Hepatocyte (in vitro differentiated cells): ENCODE measurements around the gene DMWD. TPM values are rescaled to one million over a fixed set of nuclear protein-coding genes. Genes with fewer than 3 reads are reported as not detected.

Experiments
- DNase-seq: peaks from one replicate; pipeline ENCODE4 v3.0.0-alpha.2; 2016; ENCODE audit warnings: low spot score
- H2AFZ ChIP-seq: fragments of 200-600 bp; sonication (generic); 2 replicates; pipeline ENCODE4 v1.6.0; 2016; ENCODE audit warnings: antibody characterized with exemption, mild to moderate bottlenecking
- H3K27ac ChIP-seq: fragments of 200-600 bp; sonication (generic); 2 replicates; pipeline ENCODE4 v1.5.1; 2016; ENCODE audit warnings: mild to moderate bottlenecking
- H3K27me3 ChIP-seq: fragments of 200-600 bp; sonication (generic); 2 replicates; pipeline ENCODE4 v1.6.1; 2016
- H3K36me3 ChIP-seq: fragments of 200-600 bp; sonication (generic); replicated peaks from 2 replicates; pipeline ENCODE4 v1.5.1; 2016; ENCODE audit warnings: low read depth; ENCODE audit not compliant: insufficient read depth
- H3K4me1 ChIP-seq: fragments of 200-600 bp; sonication (generic); 2 replicates; pipeline ENCODE4 v1.5.1; 2016; ENCODE audit warnings: mild to moderate bottlenecking, moderate library complexity; ENCODE audit not compliant: insufficient read depth
- H3K4me2 ChIP-seq: fragments of 200-600 bp; sonication (generic); 2 replicates; pipeline ENCODE4 v1.6.0; 2016
- H3K4me3 ChIP-seq: fragments of 200-600 bp; sonication (generic); 2 replicates; pipeline ENCODE4 v1.5.1; 2016; ENCODE audit warnings: mild to moderate bottlenecking
- H3K79me2 ChIP-seq: fragments of 200-600 bp; sonication (generic); 2 replicates; pipeline ENCODE4 v1.6.0; 2017; ENCODE audit warnings: mild to moderate bottlenecking
- H3K9me2 ChIP-seq: fragments of 200-600 bp; sonication (generic); replicated peaks from 2 replicates; pipeline ENCODE4 v1.6.0; 2017; ENCODE audit warnings: mild to moderate bottlenecking; ENCODE audit not compliant: insufficient read depth
- H3K9me3 ChIP-seq: fragments of 200-600 bp; sonication (generic); 2 replicates; pipeline ENCODE4 v1.5.1; 2016; ENCODE audit warnings: low read depth, mild to moderate bottlenecking
- H4K20me1 ChIP-seq: fragments of 200-600 bp; sonication (generic); 2 replicates; pipeline ENCODE4 v1.6.0; 2016; ENCODE audit warnings: mild to moderate bottlenecking; ENCODE audit not compliant: insufficient read depth, poor library complexity, severe bottlenecking
- EZH2 ChIP-seq: fragments of 200-600 bp; sonication (generic); IDR thresholded peaks from 2 replicates; pipeline ENCODE4 v1.6.1; 2016; ENCODE audit warnings: antibody characterized with exemption, mild to moderate bottlenecking, borderline replicate concordance
- EZH2phosphoT487 ChIP-seq: fragments of 200-600 bp; sonication (generic); IDR thresholded peaks from one replicate; pipeline ENCODE4 v1.6.1; 2018; ENCODE audit warnings: antibody characterized with exemption, mild to moderate bottlenecking, low read depth, moderate library complexity; ENCODE audit not compliant: unreplicated experiment, severe bottlenecking
- WGBS: methylation state at CpG from one replicate; pipeline ENCODE4 v1.1.6; 2016; ENCODE audit warnings: low lambda C conversion rate; ENCODE audit errors: missing lambda C conversion rate; 5-methylcytosine and 5-hydroxymethylcytosine counted together
- polyA plus RNA-seq: library from polyadenylated mRNA; unstranded; fragments of >200 nt; fragmentation: Nextera tagmentation; extraction: Ambion mirVana; gene quantifications from 2 replicates; pipeline ENCODE4 v1.2.1, GENCODE V29; 2016
- total RNA-seq: library from RNA; depleted of rRNA; stranded (reverse); fragments of >200 nt; gene quantifications from 2 replicates; pipeline ENCODE4 v1.2.3, GENCODE V29; 2014
- TF ChIP-seq, protein P1 (sequence below): fragments of 200-600 bp; sonication (generic); IDR thresholded peaks from 2 replicates; pipeline ENCODE4 v1.5.1; 2016; ENCODE audit warnings: antibody characterized with exemption, mild to moderate bottlenecking; ENCODE audit not compliant: poor library complexity

DMWD gene
- total and polyA plus RNA-seq, 2 experiments from 2014 or later = 23.7 to 70.1 TPM

DNA sequence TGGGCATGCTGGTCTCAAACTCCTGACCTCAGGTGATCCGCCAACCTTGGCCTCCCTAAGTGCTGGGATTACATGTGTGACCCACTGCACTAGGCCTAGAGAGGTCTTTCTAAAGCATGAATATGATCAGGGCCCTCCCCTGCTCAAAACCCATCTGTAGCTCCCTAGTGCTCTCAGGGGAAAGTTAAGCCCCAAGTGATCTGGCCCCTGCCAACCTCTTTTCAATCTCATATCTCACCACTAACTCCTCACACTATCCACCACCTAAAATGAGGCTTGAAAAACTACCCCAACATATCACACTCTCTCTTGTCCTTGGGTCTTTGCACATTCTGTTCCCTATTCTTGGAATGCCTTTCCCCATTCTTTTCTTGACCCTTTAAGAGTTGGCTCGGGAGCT is 2.0 kb upstream of the DMWD start:
- Histone ChIP-seq H3K9me3 (no peaks in the 10 kb centered on the region), H3K4me3 (no peak overlapping the region), H3K27me3 (no peaks in the 10 kb centered on the region), H3K9me2 (no peaks in the 10 kb centered on the region), H2AFZ (no peak overlapping the region), H3K27ac (no peak overlapping the region), H3K4me2 (no peak overlapping the region), H3K4me1 (no peaks in the 10 kb centered on the region), H4K20me1 (peaks cover 5% of the 10 kb centered on the region), H3K79me2 (peaks cover 26% of the 10 kb centered on the region), H3K36me3 (no peaks in the 10 kb centered on the region)
- no peak for DNase-seq
- WGBS = 84% methylated on average over 2 of the region's 2 CpGs
- TF ChIP-seq EZH2 (no peak), EZH2phosphoT487 (no peak)
- TF ChIP-seq, protein P1, sequence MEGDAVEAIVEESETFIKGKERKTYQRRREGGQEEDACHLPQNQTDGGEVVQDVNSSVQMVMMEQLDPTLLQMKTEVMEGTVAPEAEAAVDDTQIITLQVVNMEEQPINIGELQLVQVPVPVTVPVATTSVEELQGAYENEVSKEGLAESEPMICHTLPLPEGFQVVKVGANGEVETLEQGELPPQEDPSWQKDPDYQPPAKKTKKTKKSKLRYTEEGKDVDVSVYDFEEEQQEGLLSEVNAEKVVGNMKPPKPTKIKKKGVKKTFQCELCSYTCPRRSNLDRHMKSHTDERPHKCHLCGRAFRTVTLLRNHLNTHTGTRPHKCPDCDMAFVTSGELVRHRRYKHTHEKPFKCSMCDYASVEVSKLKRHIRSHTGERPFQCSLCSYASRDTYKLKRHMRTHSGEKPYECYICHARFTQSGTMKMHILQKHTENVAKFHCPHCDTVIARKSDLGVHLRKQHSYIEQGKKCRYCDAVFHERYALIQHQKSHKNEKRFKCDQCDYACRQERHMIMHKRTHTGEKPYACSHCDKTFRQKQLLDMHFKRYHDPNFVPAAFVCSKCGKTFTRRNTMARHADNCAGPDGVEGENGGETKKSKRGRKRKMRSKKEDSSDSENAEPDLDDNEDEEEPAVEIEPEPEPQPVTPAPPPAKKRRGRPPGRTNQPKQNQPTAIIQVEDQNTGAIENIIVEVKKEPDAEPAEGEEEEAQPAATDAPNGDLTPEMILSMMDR = no peak

DNA sequence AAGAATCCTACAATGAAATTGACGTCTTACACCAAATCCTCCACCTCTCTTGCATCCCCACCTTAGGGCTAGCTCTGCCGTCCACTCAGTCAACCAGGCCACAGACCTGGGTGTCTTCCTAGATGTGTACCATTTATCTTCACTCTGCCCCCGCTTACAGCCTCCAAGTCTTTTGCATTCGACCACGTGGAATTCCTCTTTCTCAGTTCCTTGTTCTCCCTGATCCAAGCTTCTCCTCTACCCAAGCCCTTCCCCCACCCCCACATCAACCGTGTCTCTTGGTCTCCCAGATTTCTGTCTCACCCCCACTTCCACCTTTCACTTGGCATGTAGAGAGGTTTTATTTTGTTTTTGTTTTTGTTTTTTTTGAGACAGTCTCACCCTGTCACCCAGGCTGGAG is 1.2 kb upstream of the DMWD start:
- no peak overlapping the region for H2AFZ ChIP-seq
- H4K20me1 ChIP-seq = peaks cover 5% of the 10 kb centered on the region
- H3K79me2 ChIP-seq = peaks cover 34% of the 10 kb centered on the region
- no peaks in the 10 kb centered on the region for H3K36me3 ChIP-seq
- no peaks in the 10 kb centered on the region for H3K9me3 ChIP-seq
- H3K27me3 ChIP-seq = no peaks in the 10 kb centered on the region
- H3K27ac ChIP-seq = no peak overlapping the region
- no peaks in the 10 kb centered on the region for H3K4me1 ChIP-seq
- H3K4me3 ChIP-seq = no peak overlapping the region
- no peaks in the 10 kb centered on the region for H3K9me2 ChIP-seq
- TF ChIP-seq EZH2 (no peak), EZH2phosphoT487 (no peak)
- TF ChIP-seq, protein P1 = no peak
- H3K4me2 ChIP-seq = no peak overlapping the region
- 70% methylated on average over 6 of the region's 6 CpGs for whole genome bisulfite sequencing
- no peak for DNase-seq

DNA sequence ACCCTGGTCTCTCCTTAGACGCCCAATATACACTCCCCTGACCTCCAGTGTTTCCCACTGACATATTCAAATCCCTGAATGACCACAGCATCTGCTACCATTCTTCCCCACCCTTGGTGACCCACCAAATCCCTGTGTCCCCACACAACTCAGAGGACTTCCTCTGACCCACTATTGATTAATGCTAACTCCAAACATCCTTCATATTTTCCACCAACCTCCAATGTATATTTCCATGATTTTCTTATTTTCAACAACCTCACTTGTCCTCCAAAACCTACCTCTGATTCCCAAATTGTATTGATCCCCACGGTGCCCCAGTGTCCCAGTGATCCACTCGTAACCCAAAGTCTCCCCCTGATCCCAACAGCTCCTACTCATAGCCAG is 526 bp upstream of the DMWD start:
- TF ChIP-seq, protein P1 = no peak
- TF ChIP-seq EZH2 (no peak), EZH2phosphoT487 (no peak)
- H3K4me3 ChIP-seq = no peak overlapping the region
- no peaks in the 10 kb centered on the region for H3K9me3 ChIP-seq
- WGBS = 43% methylated on average over 3 of the region's 3 CpGs
- H3K27ac ChIP-seq = no peak overlapping the region
- no peaks in the 10 kb centered on the region for H3K27me3 ChIP-seq
- no peak for DNase-seq
- H4K20me1 ChIP-seq = peaks cover 5% of the 10 kb centered on the region
- no peaks in the 10 kb centered on the region for H3K4me1 ChIP-seq
- no peaks in the 10 kb centered on the region for H3K9me2 ChIP-seq
- peaks cover 35% of the 10 kb centered on the region for H3K79me2 ChIP-seq
- H2AFZ ChIP-seq = no peak overlapping the region
- no peak overlapping the region for H3K4me2 ChIP-seq
- no peaks in the 10 kb centered on the region for H3K36me3 ChIP-seq
